ENCODE data around the gene DDHD1.

DNA sequence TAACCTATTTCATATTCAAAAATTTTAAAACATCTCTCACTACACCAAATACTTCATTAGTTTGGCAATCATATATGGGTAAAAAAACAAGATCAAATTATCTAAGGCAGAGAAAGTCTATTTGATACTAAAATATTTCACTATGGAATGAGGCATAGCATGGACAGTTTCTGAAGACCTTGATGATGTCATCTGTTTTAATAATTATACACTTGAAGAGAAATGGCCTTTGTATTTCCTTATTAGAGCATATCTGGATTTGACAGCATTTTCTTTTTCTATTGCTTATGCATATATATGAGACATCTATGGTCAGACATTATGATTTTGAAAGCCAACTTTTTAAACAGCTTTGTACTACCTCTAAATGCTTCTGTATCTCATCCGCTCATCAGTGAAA is 88.6 kb downstream of the DDHD1 start:
- TF ChIP-seq, protein P1, sequence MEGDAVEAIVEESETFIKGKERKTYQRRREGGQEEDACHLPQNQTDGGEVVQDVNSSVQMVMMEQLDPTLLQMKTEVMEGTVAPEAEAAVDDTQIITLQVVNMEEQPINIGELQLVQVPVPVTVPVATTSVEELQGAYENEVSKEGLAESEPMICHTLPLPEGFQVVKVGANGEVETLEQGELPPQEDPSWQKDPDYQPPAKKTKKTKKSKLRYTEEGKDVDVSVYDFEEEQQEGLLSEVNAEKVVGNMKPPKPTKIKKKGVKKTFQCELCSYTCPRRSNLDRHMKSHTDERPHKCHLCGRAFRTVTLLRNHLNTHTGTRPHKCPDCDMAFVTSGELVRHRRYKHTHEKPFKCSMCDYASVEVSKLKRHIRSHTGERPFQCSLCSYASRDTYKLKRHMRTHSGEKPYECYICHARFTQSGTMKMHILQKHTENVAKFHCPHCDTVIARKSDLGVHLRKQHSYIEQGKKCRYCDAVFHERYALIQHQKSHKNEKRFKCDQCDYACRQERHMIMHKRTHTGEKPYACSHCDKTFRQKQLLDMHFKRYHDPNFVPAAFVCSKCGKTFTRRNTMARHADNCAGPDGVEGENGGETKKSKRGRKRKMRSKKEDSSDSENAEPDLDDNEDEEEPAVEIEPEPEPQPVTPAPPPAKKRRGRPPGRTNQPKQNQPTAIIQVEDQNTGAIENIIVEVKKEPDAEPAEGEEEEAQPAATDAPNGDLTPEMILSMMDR (IDR thresholded peaks at IDR 0.05; ENCODE audit: borderline replicate concordance, extremely low read depth, low read length, poor library complexity, severe bottlenecking): no peak
- TF ChIP-seq EZH2 (IDR thresholded peaks at IDR 0.05; ENCODE audit: borderline replicate concordance, low read depth, low read length, severe bottlenecking): no peak
